ENCODE results near the gene METTL16.

The METTL16 gene

DNA sequence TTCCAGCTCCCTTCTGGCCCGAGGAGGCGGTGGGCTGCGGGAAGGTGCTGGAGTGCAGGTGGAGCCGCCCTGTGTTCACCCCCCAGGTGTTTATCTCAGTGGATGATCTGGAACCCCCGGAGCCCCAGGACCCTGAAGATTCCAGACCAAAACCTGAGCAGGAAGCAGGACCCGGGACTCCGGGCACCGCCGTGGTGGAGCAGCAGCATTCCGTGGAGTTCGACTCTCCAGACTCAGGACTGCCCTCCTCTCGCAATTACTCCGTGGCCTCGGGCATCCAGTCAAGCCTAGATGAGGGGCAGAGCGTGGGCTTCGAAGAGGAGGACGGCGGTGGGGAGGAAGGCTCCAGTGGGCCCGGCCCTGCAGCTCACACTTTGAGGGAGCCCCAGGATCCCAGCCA lies 136.3 kb downstream of the METTL16 start:
- Histone ChIP-seq H3K9ac (no peak overlapping the region), H3K36me3 (ENCODE audit: insufficient read depth) (no peaks in the 10 kb centered on the region), H3K27me3 (ENCODE audit: insufficient read depth, low read depth) (no peaks in the 10 kb centered on the region), H3K79me2 (ENCODE audit: insufficient read depth, low read depth) (no peaks in the 10 kb centered on the region), H3K4me3 (IDR thresholded peaks at IDR 0.05; ENCODE audit: insufficient read depth, low read depth, low read length) (no peak overlapping the region), H3K27ac (no peak overlapping the region), H3K4me1 (ENCODE audit: low read depth, poor library complexity, severe bottlenecking) (no peaks in the 10 kb centered on the region), H2AFZ (ENCODE audit: low read depth) (no peak overlapping the region), H4K20me1 (ENCODE audit: insufficient read depth) (no peaks in the 10 kb centered on the region), H3K4me2 (no peak overlapping the region)
- TF ChIP-seq, protein P1, sequence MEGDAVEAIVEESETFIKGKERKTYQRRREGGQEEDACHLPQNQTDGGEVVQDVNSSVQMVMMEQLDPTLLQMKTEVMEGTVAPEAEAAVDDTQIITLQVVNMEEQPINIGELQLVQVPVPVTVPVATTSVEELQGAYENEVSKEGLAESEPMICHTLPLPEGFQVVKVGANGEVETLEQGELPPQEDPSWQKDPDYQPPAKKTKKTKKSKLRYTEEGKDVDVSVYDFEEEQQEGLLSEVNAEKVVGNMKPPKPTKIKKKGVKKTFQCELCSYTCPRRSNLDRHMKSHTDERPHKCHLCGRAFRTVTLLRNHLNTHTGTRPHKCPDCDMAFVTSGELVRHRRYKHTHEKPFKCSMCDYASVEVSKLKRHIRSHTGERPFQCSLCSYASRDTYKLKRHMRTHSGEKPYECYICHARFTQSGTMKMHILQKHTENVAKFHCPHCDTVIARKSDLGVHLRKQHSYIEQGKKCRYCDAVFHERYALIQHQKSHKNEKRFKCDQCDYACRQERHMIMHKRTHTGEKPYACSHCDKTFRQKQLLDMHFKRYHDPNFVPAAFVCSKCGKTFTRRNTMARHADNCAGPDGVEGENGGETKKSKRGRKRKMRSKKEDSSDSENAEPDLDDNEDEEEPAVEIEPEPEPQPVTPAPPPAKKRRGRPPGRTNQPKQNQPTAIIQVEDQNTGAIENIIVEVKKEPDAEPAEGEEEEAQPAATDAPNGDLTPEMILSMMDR (conservative IDR thresholded peaks at IDR 0.05; ENCODE audit: low read depth, low read length): no peak

DNA sequence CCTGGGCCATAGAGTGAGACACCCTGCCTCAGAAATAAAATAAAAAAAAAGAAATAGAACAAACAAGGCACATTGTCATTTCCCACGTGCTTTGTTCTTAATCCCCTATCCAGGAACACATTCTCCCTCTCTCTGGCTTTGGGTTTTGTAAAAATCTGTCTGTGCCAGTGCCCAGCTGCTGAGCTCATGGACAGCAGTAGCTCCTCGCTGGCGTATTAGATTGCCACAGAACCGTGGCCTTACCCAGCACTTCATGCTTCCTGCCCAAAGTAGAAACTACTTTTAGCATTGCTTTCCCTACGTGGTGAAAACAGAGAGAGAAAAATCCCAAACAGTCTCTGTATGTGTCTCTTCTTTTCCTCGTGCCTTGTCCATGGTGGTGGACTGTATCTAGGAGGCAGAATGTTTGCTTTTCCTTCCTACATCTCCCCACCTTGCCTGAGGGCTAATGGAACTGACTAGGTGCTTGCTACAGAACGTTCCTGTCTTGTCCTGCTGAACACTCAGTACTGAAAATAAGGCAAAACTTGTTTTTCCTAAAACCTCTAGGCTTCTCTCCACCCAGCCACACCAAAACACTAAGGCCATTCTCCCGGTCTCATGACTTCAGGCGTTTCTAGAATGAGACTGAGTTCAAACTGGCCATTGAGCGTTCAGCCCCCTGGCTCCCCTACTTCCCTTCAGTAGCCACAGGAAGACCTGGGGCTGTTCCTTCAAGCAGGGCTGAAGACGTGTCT lies 137.0 kb downstream of the METTL16 start:
- Histone ChIP-seq H3K4me3 (IDR thresholded peaks at IDR 0.05; ENCODE audit: insufficient read depth, low read depth, low read length) (no peak overlapping the region), H2AFZ (ENCODE audit: low read depth) (no peak overlapping the region), H3K79me2 (ENCODE audit: insufficient read depth, low read depth) (no peaks in the 10 kb centered on the region), H3K27me3 (ENCODE audit: insufficient read depth, low read depth) (no peaks in the 10 kb centered on the region), H3K36me3 (ENCODE audit: insufficient read depth) (no peaks in the 10 kb centered on the region), H4K20me1 (ENCODE audit: insufficient read depth) (no peaks in the 10 kb centered on the region), H3K9ac (no peak overlapping the region), H3K27ac (no peak overlapping the region), H3K4me2 (no peak overlapping the region), H3K4me1 (ENCODE audit: low read depth, poor library complexity, severe bottlenecking) (no peaks in the 10 kb centered on the region)
- TF ChIP-seq, protein P1 (conservative IDR thresholded peaks at IDR 0.05; ENCODE audit: low read depth, low read length): no peak

DNA sequence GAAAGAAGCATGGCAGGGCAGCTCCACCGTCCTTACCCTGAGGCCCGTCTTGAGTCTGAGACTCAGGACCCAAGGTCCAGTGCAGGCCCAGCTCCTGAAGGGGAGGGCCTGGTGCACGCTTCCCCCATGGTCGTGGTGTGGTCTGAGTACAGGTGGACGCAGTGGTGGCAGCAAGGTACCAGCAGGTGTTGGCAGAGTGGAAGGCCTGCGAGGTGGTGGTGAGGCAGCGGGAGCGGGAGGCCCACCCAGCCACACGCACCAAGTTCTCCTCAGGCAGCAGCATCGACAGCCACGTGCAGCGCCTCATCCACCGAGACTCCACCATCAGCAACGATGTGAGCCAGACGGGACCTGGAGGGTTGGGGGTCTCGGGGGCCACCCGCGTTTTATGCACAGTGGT lies 138.5 kb downstream of the METTL16 start:
- no peaks in the 10 kb centered on the region for H3K36me3 ChIP-seq (ENCODE audit: insufficient read depth)

DNA sequence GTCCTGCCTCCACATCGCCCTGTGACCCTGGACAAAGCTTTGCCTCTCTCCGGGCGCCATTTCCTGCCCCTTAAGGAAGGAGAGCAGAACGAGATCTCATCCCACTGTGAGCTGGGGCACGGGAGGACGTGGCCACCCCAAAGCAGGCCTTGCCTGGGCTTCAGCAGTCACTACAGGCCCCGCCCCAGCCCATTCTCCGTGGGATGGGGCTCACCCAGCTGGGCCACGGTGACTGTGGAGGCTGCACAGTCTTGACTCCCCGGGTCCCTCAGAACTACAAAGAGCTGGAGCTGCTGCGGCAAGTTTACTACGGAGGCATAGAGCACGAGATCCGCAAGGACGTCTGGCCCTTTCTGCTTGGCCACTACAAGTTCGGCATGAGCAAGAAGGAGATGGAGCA lies 139.0 kb downstream of the METTL16 start:
- H3K4me1 ChIP-seq (ENCODE audit: low read depth, poor library complexity, severe bottlenecking): no peaks in the 10 kb centered on the region
- no peaks in the 10 kb centered on the region for H3K27me3 ChIP-seq (ENCODE audit: insufficient read depth, low read depth)
- H3K79me2 ChIP-seq (ENCODE audit: insufficient read depth, low read depth): no peaks in the 10 kb centered on the region
- no peak overlapping the region for H3K4me3 ChIP-seq (IDR thresholded peaks at IDR 0.05; ENCODE audit: insufficient read depth, low read depth, low read length)
- no peaks in the 10 kb centered on the region for H3K36me3 ChIP-seq (ENCODE audit: insufficient read depth)
- no peak overlapping the region for H3K4me2 ChIP-seq
- no peak overlapping the region for H3K27ac ChIP-seq
- H4K20me1 ChIP-seq (ENCODE audit: insufficient read depth): no peaks in the 10 kb centered on the region
- H3K9ac ChIP-seq: no peak overlapping the region
- TF ChIP-seq, protein P1 (conservative IDR thresholded peaks at IDR 0.05; ENCODE audit: low read depth, low read length): no peak
- no peak overlapping the region for H2AFZ ChIP-seq (ENCODE audit: low read depth)

More for the DNA sequence above, 138.5 kb downstream of the METTL16 start:
- Histone ChIP-seq H3K4me1 (ENCODE audit: low read depth, poor library complexity, severe bottlenecking) (no peaks in the 10 kb centered on the region), H3K79me2 (ENCODE audit: insufficient read depth, low read depth) (no peaks in the 10 kb centered on the region), H4K20me1 (ENCODE audit: insufficient read depth) (no peaks in the 10 kb centered on the region), H3K27ac (no peak overlapping the region), H3K4me2 (no peak overlapping the region), H3K4me3 (IDR thresholded peaks at IDR 0.05; ENCODE audit: insufficient read depth, low read depth, low read length) (no peak overlapping the region), H3K9ac (no peak overlapping the region), H2AFZ (ENCODE audit: low read depth) (no peak overlapping the region), H3K27me3 (ENCODE audit: insufficient read depth, low read depth) (no peaks in the 10 kb centered on the region)
- TF ChIP-seq, protein P1 (conservative IDR thresholded peaks at IDR 0.05; ENCODE audit: low read depth, low read length): no peak

Data from KMS-11 (cell line).